ENCODE results near the gene SLAMF8. TPM values are rescaled to one million over a fixed set of nuclear protein-coding genes. Genes with fewer than 3 reads are reported as not detected.
A peak's percentile ranks its signal among the peaks of the same experiment; 100 is the strongest.

Gene SLAMF8
- total RNA-seq, 1 donor from 2014 or later, result not detected

DNA sequence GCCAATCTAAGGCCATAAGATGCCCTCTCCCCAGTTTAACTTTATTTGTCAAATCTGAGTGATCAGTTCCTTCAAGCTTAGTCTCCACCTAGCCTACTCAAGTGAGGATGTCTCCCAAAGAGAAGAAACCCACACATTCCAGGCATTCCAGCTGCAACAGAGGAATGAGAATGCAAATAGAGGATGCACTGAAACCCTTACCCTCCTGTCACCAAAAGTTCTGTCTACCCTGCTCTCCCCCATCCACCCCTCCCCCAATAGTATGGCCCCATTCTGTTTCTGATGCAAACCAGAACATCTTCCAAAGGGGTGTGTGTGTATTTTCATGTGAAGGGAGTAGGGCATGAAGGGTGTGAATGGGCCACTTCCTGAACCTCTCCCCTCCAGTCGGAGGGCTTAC, 42.9 kb upstream of the SLAMF8 start:
- peaks cover 39% of the 10 kb centered on the region for H3K27me3 Mint-ChIP-seq (ENCODE audit: low read depth)
- H3K4me3 Mint-ChIP-seq, result no peak overlapping the region
- peaks cover 2% of the 10 kb centered on the region for H3K36me3 Mint-ChIP-seq (ENCODE audit: low read depth)
- peaks cover 2% of the 10 kb centered on the region for H3K9me3 Mint-ChIP-seq
- no peak overlapping the region for H3K27ac Mint-ChIP-seq (ENCODE audit: unreplicated experiment)
- TF ChIP-seq, protein P1, sequence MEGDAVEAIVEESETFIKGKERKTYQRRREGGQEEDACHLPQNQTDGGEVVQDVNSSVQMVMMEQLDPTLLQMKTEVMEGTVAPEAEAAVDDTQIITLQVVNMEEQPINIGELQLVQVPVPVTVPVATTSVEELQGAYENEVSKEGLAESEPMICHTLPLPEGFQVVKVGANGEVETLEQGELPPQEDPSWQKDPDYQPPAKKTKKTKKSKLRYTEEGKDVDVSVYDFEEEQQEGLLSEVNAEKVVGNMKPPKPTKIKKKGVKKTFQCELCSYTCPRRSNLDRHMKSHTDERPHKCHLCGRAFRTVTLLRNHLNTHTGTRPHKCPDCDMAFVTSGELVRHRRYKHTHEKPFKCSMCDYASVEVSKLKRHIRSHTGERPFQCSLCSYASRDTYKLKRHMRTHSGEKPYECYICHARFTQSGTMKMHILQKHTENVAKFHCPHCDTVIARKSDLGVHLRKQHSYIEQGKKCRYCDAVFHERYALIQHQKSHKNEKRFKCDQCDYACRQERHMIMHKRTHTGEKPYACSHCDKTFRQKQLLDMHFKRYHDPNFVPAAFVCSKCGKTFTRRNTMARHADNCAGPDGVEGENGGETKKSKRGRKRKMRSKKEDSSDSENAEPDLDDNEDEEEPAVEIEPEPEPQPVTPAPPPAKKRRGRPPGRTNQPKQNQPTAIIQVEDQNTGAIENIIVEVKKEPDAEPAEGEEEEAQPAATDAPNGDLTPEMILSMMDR (conservative IDR thresholded peaks at IDR 0.05), result no peak
- H3K4me1 Mint-ChIP-seq, result peaks cover 8% of the 10 kb centered on the region
- DNase-seq (ENCODE audit: low read depth, low spot score), result no peak

DNA sequence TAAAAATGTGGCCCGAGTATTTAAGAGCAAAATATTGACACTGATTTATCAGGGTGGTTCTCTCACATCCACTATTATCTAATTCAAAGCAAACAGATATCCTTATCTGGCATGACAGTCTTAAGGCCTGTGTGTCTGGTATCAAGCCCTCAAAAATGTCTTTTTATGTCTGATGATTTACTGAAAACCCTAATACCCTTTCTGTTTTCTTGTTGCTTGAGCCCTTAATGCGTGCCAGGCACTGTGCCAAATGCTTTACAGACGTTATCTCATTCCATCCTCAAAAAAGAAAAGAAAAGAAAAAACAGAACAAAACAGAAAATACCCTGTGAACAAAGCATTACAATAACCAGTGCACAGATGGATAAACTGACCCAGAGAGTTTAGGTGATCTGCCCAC, 40.2 kb upstream of the SLAMF8 start:
- H3K4me1 Mint-ChIP-seq, result peaks cover 1% of the 10 kb centered on the region
- H3K9me3 Mint-ChIP-seq, result peaks cover under 1% of the 10 kb centered on the region
- DNase-seq (ENCODE audit: low read depth, low spot score), result no peak
- H3K36me3 Mint-ChIP-seq (ENCODE audit: low read depth), result peaks cover 2% of the 10 kb centered on the region
- TF ChIP-seq, protein P1 (conservative IDR thresholded peaks at IDR 0.05), result no peak
- no peak overlapping the region for H3K4me3 Mint-ChIP-seq
- peaks cover 34% of the 10 kb centered on the region for H3K27me3 Mint-ChIP-seq (ENCODE audit: low read depth)
- H3K27ac Mint-ChIP-seq (ENCODE audit: unreplicated experiment), result no peak overlapping the region

- no peaks in the 10 kb centered on the region for H3K9me3 Mint-ChIP-seq
- no peak overlapping the region for H3K27ac Mint-ChIP-seq (ENCODE audit: unreplicated experiment)
- no peaks in the 10 kb centered on the region for H3K4me1 Mint-ChIP-seq
- no peak for DNase-seq (ENCODE audit: low read depth, low spot score)
- H3K4me3 Mint-ChIP-seq, result no peak overlapping the region
- peaks cover 35% of the 10 kb centered on the region for H3K27me3 Mint-ChIP-seq (ENCODE audit: low read depth)
- TF ChIP-seq, protein P1 (conservative IDR thresholded peaks at IDR 0.05), result no peak
- H3K36me3 Mint-ChIP-seq (ENCODE audit: low read depth), result peaks cover 2% of the 10 kb centered on the region
Observed at GRCh38 chr1:159786966-159787365, 39.7 kb upstream of the SLAMF8 start.

DNA sequence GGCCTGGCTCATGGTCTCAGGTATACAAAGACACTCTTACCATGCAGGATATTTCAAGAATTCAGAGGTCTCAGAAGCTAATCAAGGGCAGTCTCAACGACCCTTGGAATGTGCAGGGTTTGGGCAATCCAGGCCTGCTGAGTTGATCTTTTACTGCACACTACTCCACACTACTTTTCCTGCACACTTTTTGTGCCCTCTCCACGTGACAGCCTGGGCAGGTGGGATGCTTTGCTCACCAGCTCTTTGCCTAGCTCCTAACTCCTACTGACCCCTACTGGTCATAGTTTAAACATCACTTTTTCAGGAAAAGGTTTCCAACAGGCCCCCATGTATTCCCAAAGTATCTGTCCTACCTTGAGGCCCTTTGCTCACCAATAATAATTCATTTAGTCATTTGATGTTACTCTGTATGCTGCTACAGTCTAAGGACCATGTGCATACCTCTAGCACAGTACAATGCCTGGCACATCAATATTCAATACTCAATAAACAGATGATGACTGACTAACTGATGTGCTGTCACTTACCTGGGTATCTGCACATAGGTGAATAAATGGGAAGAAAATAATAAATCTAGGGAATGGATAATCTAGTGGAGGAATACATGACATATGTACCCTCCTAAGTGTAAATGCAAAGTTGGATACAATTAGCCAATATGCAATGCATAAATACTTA, 36.3 kb upstream of the SLAMF8 start:
- TF ChIP-seq, protein P1 (conservative IDR thresholded peaks at IDR 0.05), result peak; percentile 61
- peaks cover 40% of the 10 kb centered on the region for H3K27me3 Mint-ChIP-seq (ENCODE audit: low read depth)
- no peaks in the 10 kb centered on the region for H3K36me3 Mint-ChIP-seq (ENCODE audit: low read depth)
- no peak overlapping the region for H3K27ac Mint-ChIP-seq (ENCODE audit: unreplicated experiment)
- H3K9me3 Mint-ChIP-seq, result no peaks in the 10 kb centered on the region
- DNase-seq (ENCODE audit: low read depth, low spot score), result no peak
- H3K4me1 Mint-ChIP-seq, result no peaks in the 10 kb centered on the region
- no peak overlapping the region for H3K4me3 Mint-ChIP-seq

- Mint-ChIP-seq H3K27me3 (ENCODE audit: low read depth) (peaks cover 40% of the 10 kb centered on the region), H3K9me3 (no peaks in the 10 kb centered on the region), H3K36me3 (ENCODE audit: low read depth) (no peaks in the 10 kb centered on the region), H3K4me1 (no peaks in the 10 kb centered on the region), H3K4me3 (no peak overlapping the region), H3K27ac (ENCODE audit: unreplicated experiment) (no peak overlapping the region)
- TF ChIP-seq, protein P1 (conservative IDR thresholded peaks at IDR 0.05), result no peak
- DNase-seq (ENCODE audit: low read depth, low spot score), result no peak
Observed at GRCh38 chr1:159791031-159791430, 35.6 kb upstream of the SLAMF8 start.

All from neural crest cell (in vitro differentiated cells).